WTC11 (cell line): ENCODE measurements around the gene SPX. TPM values are rescaled to one million over a fixed set of nuclear protein-coding genes. Genes with fewer than 3 reads are reported as not detected.

Source experiments
- ATAC-seq: fragments of 200-7000 bp; cut with Tn5 transposase; 2 replicates; pipeline ENCODE4 v1.10.0; 2021; ENCODE audit warnings: mild to moderate bottlenecking, moderate library complexity
- CTCF ChIA-PET: fragments of 300-600 bp; sonication (Branson Sonifier 250); formaldehyde crosslinking; loops from one replicate; lab custom pipeline; 2021; ENCODE audit warnings: antibody characterized with exemption; lab: Charles Lee
- POLR2A ChIA-PET: fragments of 350-600 bp; sonication (Branson Sonifier 250); formaldehyde crosslinking; loops from one replicate; lab custom pipeline; 2021; ENCODE audit warnings: antibody characterized with exemption; lab: Charles Lee
- DNase-seq: peaks from one replicate; pipeline ENCODE4 v3.0.0; 2021; ENCODE audit warnings: low spot score
- H3K27ac Mint-ChIP-seq: 2 replicates; pipeline ENCODE4 v1.8.0; 2021; ENCODE audit warnings: mixed read lengths
- H3K27me3 Mint-ChIP-seq: 2 replicates; pipeline ENCODE4 v1.8.0; 2021; ENCODE audit warnings: low read depth, mild to moderate bottlenecking, moderate library complexity, mixed read lengths
- H3K36me3 Mint-ChIP-seq: 2 replicates; pipeline ENCODE4 v1.8.0; 2021; ENCODE audit warnings: mixed read lengths
- H3K4me1 Mint-ChIP-seq: 2 replicates; pipeline ENCODE4 v1.8.0; 2022; ENCODE audit warnings: mixed read lengths
- H3K4me3 Mint-ChIP-seq: 2 replicates; pipeline ENCODE4 v1.8.0; 2021; ENCODE audit warnings: mild to moderate bottlenecking, moderate library complexity, mixed read lengths
- H3K9me3 Mint-ChIP-seq: 2 replicates; pipeline ENCODE4 v1.8.0; 2021; ENCODE audit warnings: mixed read lengths
- ARID4B ChIP-seq: sonication (generic); formaldehyde crosslinking; IDR thresholded peaks from 2 replicates; pipeline ENCODE4 v1.8.0; 2023; ENCODE audit warnings: missing genetic modification reagents, mild to moderate bottlenecking, borderline replicate concordance
- ATF3 ChIP-seq: sonication (generic); formaldehyde crosslinking; conservative IDR thresholded peaks from 2 replicates; pipeline ENCODE4 v1.8.1; 2022; ENCODE audit warnings: mild to moderate bottlenecking, missing genetic modification reagents
- CDX4 ChIP-seq: fragments of 250-450 bp; sonication (Bioruptor Pico); IDR thresholded peaks from 2 replicates; pipeline ENCODE4 v1.9.0; 2021; ENCODE audit warnings: moderate library complexity, mild to moderate bottlenecking, inconsistent platforms, borderline replicate concordance
- CTCF ChIP-seq: fragments of 200-600 bp; IDR thresholded peaks from 2 replicates; pipeline ENCODE4 v1.8.0; 2022; ENCODE audit warnings: antibody characterized with exemption
- E2F5 ChIP-seq: sonication (generic); formaldehyde crosslinking; IDR thresholded peaks from 2 replicates; pipeline ENCODE4 v1.8.1; 2022; ENCODE audit warnings: mild to moderate bottlenecking, moderate library complexity, missing genetic modification reagents
- MAX ChIP-seq: sonication (generic); formaldehyde crosslinking; IDR thresholded peaks from 2 replicates; pipeline ENCODE4 v1.8.0; 2022; ENCODE audit warnings: mild to moderate bottlenecking, missing genetic modification reagents
- NFATC4 ChIP-seq: fragments of 250-450 bp; sonication (Bioruptor Pico); IDR thresholded peaks from 2 replicates; pipeline ENCODE4 v1.9.0; 2021; ENCODE audit warnings: mild to moderate bottlenecking
- TCF7 ChIP-seq: sonication (generic); formaldehyde crosslinking; IDR thresholded peaks from 2 replicates; pipeline ENCODE4 v1.8.0; 2022; ENCODE audit warnings: mild to moderate bottlenecking, low read depth, missing genetic modification reagents, moderate library complexity
- ZNF121 ChIP-seq: sonication (generic); formaldehyde crosslinking; IDR thresholded peaks from 2 replicates; pipeline ENCODE4 v1.8.0; 2023; ENCODE audit warnings: missing genetic modification reagents
- ZNF219 ChIP-seq: sonication (generic); formaldehyde crosslinking; IDR thresholded peaks from 2 replicates; pipeline ENCODE4 v1.8.0; 2023; ENCODE audit warnings: missing genetic modification reagents, mild to moderate bottlenecking, borderline replicate concordance
- ZNF263 ChIP-seq: sonication (generic); formaldehyde crosslinking; IDR thresholded peaks from 2 replicates; pipeline ENCODE4 v1.8.1; 2022; ENCODE audit warnings: low read depth, mild to moderate bottlenecking, moderate library complexity, missing genetic modification reagents
- ZNF532 ChIP-seq: fragments of 250-450 bp; sonication (Bioruptor Pico); IDR thresholded peaks from 2 replicates; pipeline ENCODE4 v1.9.0; 2021; ENCODE audit warnings: mild to moderate bottlenecking, borderline replicate concordance
- ZNF671 ChIP-seq: fragments of 250-450 bp; sonication (Bioruptor Pico); IDR thresholded peaks from 2 replicates; pipeline ENCODE4 v1.8.0; 2021; ENCODE audit warnings: mild to moderate bottlenecking
- total RNA-seq: library from RNA; stranded (reverse); gene quantifications from 3 replicates; pipeline ENCODE4 v1.2.3, GENCODE V29; 2021

The SPX gene
- total RNA-seq, 1 experiment from 2014 or later = 0.46 TPM

- no peaks in the 10 kb centered on the region for H3K36me3 Mint-ChIP-seq
- TF ChIP-seq ARID4B = no peak
- no peak for TF ChIP-seq MAX (CRISPR knock-in tag)
- no peak for TF ChIP-seq ZNF121 (CRISPR knock-in tag)
- no peak for TF ChIP-seq ZNF263 (CRISPR knock-in tag)
- no peak for TF ChIP-seq TCF7
- no peak for TF ChIP-seq E2F5 (CRISPR knock-in tag)
- no peak for TF ChIP-seq CTCF
- no peak for TF ChIP-seq NFATC4
- no peak for TF ChIP-seq ZNF219
- TF ChIP-seq CDX4 (CRISPR knock-in tag) = no peak
- no peak for TF ChIP-seq ZNF671 (CRISPR knock-in tag)
- no peak for TF ChIP-seq ATF3 (CRISPR knock-in tag)
- TF ChIP-seq ZNF532 (CRISPR knock-in tag) = no peak
- ATAC-seq (no peak), DNase-seq (no peak)
- no peaks in the 10 kb centered on the region for H3K9me3 Mint-ChIP-seq
- H3K4me3 Mint-ChIP-seq = no peak overlapping the region
- CTCF ChIA-PET = no interaction called here
- no peaks in the 10 kb centered on the region for H3K4me1 Mint-ChIP-seq
- no peak overlapping the region for H3K27ac Mint-ChIP-seq
- POLR2A ChIA-PET = no interaction called here
- no peaks in the 10 kb centered on the region for H3K27me3 Mint-ChIP-seq
These were observed 25.9 kb downstream of the SPX start for GRCh38 chr12:21551841-21552465.
